22Rv1 (cell line): ENCODE measurements around the gene SYNJ1.

Experiments
- ZFX ChIP-seq: fragments of 450-650 bp; IDR thresholded peaks from 2 replicates; pipeline ENCODE4 v1.6.1; 2017; ENCODE audit warnings: antibody characterized with exemption, borderline replicate concordance
- TF ChIP-seq, protein P1 (sequence below): fragments of 450-650 bp; IDR thresholded peaks from 2 replicates; pipeline ENCODE4 v1.5.1; 2017; ENCODE audit warnings: mild to moderate bottlenecking

DNA sequence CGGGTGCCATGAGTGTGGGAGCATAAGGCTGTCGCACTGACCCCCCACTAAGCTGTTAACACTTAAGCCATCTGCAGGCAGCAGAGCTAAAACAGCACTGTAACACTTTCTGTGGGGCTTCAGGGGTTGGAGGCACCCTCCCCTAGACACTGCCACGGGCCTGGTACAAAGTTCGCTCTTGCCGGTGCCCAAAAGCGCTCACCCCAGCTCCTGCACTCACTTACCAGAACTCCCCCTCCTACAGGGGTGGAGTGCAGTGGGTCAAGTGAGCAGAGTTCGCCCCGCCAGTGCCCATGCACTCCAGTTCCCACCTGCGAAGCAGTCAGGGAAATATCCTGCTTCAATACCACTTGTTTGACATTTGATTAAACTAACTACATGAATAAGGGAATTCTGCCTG is 69.3 kb downstream of the SYNJ1 start:
- TF ChIP-seq, protein P1, sequence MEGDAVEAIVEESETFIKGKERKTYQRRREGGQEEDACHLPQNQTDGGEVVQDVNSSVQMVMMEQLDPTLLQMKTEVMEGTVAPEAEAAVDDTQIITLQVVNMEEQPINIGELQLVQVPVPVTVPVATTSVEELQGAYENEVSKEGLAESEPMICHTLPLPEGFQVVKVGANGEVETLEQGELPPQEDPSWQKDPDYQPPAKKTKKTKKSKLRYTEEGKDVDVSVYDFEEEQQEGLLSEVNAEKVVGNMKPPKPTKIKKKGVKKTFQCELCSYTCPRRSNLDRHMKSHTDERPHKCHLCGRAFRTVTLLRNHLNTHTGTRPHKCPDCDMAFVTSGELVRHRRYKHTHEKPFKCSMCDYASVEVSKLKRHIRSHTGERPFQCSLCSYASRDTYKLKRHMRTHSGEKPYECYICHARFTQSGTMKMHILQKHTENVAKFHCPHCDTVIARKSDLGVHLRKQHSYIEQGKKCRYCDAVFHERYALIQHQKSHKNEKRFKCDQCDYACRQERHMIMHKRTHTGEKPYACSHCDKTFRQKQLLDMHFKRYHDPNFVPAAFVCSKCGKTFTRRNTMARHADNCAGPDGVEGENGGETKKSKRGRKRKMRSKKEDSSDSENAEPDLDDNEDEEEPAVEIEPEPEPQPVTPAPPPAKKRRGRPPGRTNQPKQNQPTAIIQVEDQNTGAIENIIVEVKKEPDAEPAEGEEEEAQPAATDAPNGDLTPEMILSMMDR: no peak
- no peak for TF ChIP-seq ZFX
